Central memory CD8-positive, alpha-beta T cell (primary cell): ENCODE results near the gene GBX1.

Experiments
- ATAC-seq: fragments of 150-1000 bp; cut with Tn5 transposase; replicated peaks from 2 replicates; pipeline ENCODE4 v1.10.0; 2022; ENCODE audit warnings: mild to moderate bottlenecking, moderate FRiP score, moderate number of reproducible peaks; ENCODE audit not compliant: poor library complexity, severe bottlenecking; ENCODE audit errors: extremely low read depth
- DNase-seq, 2 donors: peaks; one replicate each; pipeline ENCODE4 v3.0.0; 2021; ENCODE audit warnings: low spot score in 2 of 2
- H3K27ac Mint-ChIP-seq: one replicate; pipeline ENCODE4 v1.8.0; 2022; ENCODE audit warnings: low read depth, mild to moderate bottlenecking, moderate library complexity, mixed read lengths
- H3K27me3 Mint-ChIP-seq: one replicate; pipeline ENCODE4 v1.8.0; 2022; ENCODE audit warnings: mixed read lengths
- H3K36me3 Mint-ChIP-seq: one replicate; pipeline ENCODE4 v1.8.0; 2022; ENCODE audit warnings: mild to moderate bottlenecking, moderate library complexity, mixed read lengths; ENCODE audit not compliant: insufficient read depth
- H3K4me1 Mint-ChIP-seq: one replicate; pipeline ENCODE4 v1.8.0; 2022; ENCODE audit warnings: mixed read lengths
- H3K4me3 Mint-ChIP-seq: one replicate; pipeline ENCODE4 v1.8.0; 2022; ENCODE audit warnings: mild to moderate bottlenecking, moderate library complexity, mixed read lengths
- H3K9me3 Mint-ChIP-seq: one replicate; pipeline ENCODE4 v1.8.0; 2022; ENCODE audit warnings: mixed read lengths

Gene GBX1

GRCh38 chr7:151130741-151131157 is 36.7 kb downstream of the GBX1 start:
- H3K4me3 Mint-ChIP-seq = no peak overlapping the region
- no peaks in the 10 kb centered on the region for H3K9me3 Mint-ChIP-seq
- H3K27me3 Mint-ChIP-seq = no peaks in the 10 kb centered on the region
- no peaks in the 10 kb centered on the region for H3K36me3 Mint-ChIP-seq
- DNase-seq (no peak), ATAC-seq (no peak)
- H3K27ac Mint-ChIP-seq = no peak overlapping the region
- H3K4me1 Mint-ChIP-seq = no peaks in the 10 kb centered on the region

GRCh38 chr7:151129960-151130591 is 37.4 kb downstream of the GBX1 start:
- Mint-ChIP-seq H3K4me1 (no peaks in the 10 kb centered on the region), H3K27me3 (no peaks in the 10 kb centered on the region), H3K36me3 (no peaks in the 10 kb centered on the region), H3K27ac (no peak overlapping the region), H3K4me3 (no peak overlapping the region), H3K9me3 (no peaks in the 10 kb centered on the region)
- no peak for ATAC-seq
- DNase-seq = no peak

GRCh38 chr7:151129117-151129959 is 38.2 kb downstream of the GBX1 start:
- no peaks in the 10 kb centered on the region for H3K4me1 Mint-ChIP-seq
- H3K4me3 Mint-ChIP-seq = no peak overlapping the region
- H3K9me3 Mint-ChIP-seq = no peaks in the 10 kb centered on the region
- no peaks in the 10 kb centered on the region for H3K36me3 Mint-ChIP-seq
- H3K27me3 Mint-ChIP-seq = no peaks in the 10 kb centered on the region
- DNase-seq (no peak), ATAC-seq (no peak)
- H3K27ac Mint-ChIP-seq = no peak overlapping the region

- H3K4me3 Mint-ChIP-seq = no peak overlapping the region
- no peaks in the 10 kb centered on the region for H3K27me3 Mint-ChIP-seq
- no peak overlapping the region for H3K27ac Mint-ChIP-seq
- H3K9me3 Mint-ChIP-seq = no peaks in the 10 kb centered on the region
- ATAC-seq (no peak), DNase-seq (no peak)
- peaks cover under 1% of the 10 kb centered on the region for H3K36me3 Mint-ChIP-seq
- H3K4me1 Mint-ChIP-seq = peaks cover 5% of the 10 kb centered on the region
These were observed 38.8 kb downstream of the GBX1 start for GRCh38 chr7:151128716-151129115.

GRCh38 chr7:151128144-151128543 is 39.4 kb downstream of the GBX1 start:
- peaks cover 9% of the 10 kb centered on the region for H3K4me1 Mint-ChIP-seq
- H3K4me3 Mint-ChIP-seq = no peak overlapping the region
- H3K9me3 Mint-ChIP-seq = no peaks in the 10 kb centered on the region
- no peaks in the 10 kb centered on the region for H3K27me3 Mint-ChIP-seq
- DNase-seq (no peak), ATAC-seq (no peak)
- H3K36me3 Mint-ChIP-seq = peaks cover 5% of the 10 kb centered on the region
- H3K27ac Mint-ChIP-seq = no peak overlapping the region

GRCh38 chr7:151126491-151127137 is 40.9 kb downstream of the GBX1 start:
- ATAC-seq (no peak), DNase-seq (no peak)
- Mint-ChIP-seq H3K4me3 (no peak overlapping the region), H3K27ac (no peak overlapping the region), H3K4me1 (peaks cover 9% of the 10 kb centered on the region), H3K9me3 (no peaks in the 10 kb centered on the region), H3K27me3 (no peaks in the 10 kb centered on the region), H3K36me3 (peaks cover 6% of the 10 kb centered on the region)

GRCh38 chr7:151125846-151126481 is 41.5 kb downstream of the GBX1 start:
- ATAC-seq (no peak), DNase-seq (no peak)
- Mint-ChIP-seq H3K27me3 (no peaks in the 10 kb centered on the region), H3K36me3 (peaks cover 8% of the 10 kb centered on the region), H3K4me3 (no peak overlapping the region), H3K9me3 (no peaks in the 10 kb centered on the region), H3K4me1 (peaks cover 9% of the 10 kb centered on the region), H3K27ac (no peak overlapping the region)

- Mint-ChIP-seq H3K27ac (no peak overlapping the region), H3K4me3 (no peak overlapping the region), H3K4me1 (peaks cover 9% of the 10 kb centered on the region)
These were observed 42.0 kb downstream of the GBX1 start for GRCh38 chr7:151125470-151125845.

GRCh38 chr7:151124899-151125399 is 42.5 kb downstream of the GBX1 start:
- H3K27ac Mint-ChIP-seq = no peak overlapping the region
- DNase-seq = no peak
- no peak overlapping the region for H3K4me3 Mint-ChIP-seq
- H3K9me3 Mint-ChIP-seq = no peaks in the 10 kb centered on the region
- H3K4me1 Mint-ChIP-seq = peaks cover 9% of the 10 kb centered on the region
- no peaks in the 10 kb centered on the region for H3K27me3 Mint-ChIP-seq
- peaks cover 8% of the 10 kb centered on the region for H3K36me3 Mint-ChIP-seq
- no peak for ATAC-seq

More at GRCh38 chr7:151125470-151125845, 42.0 kb downstream of the GBX1 start:
- H3K9me3 Mint-ChIP-seq = no peaks in the 10 kb centered on the region
- H3K27me3 Mint-ChIP-seq = no peaks in the 10 kb centered on the region
- H3K36me3 Mint-ChIP-seq = peaks cover 8% of the 10 kb centered on the region
- ATAC-seq (no peak), DNase-seq (no peak)

GRCh38 chr7:151124481-151124880 is 43.0 kb downstream of the GBX1 start:
- Mint-ChIP-seq H3K4me1 (peaks cover 9% of the 10 kb centered on the region), H3K27ac (no peak overlapping the region), H3K9me3 (no peaks in the 10 kb centered on the region), H3K27me3 (no peaks in the 10 kb centered on the region), H3K36me3 (peaks cover 11% of the 10 kb centered on the region), H3K4me3 (no peak overlapping the region)
- ATAC-seq (no peak), DNase-seq (no peak)

GRCh38 chr7:151123822-151124464 is 43.6 kb downstream of the GBX1 start:
- Mint-ChIP-seq H3K4me1 (peaks cover 9% of the 10 kb centered on the region), H3K36me3 (peaks cover 11% of the 10 kb centered on the region), H3K9me3 (no peaks in the 10 kb centered on the region), H3K27ac (no peak overlapping the region), H3K27me3 (no peaks in the 10 kb centered on the region), H3K4me3 (no peak overlapping the region)
- ATAC-seq (peak; percentile 93), DNase-seq (peak; percentile 71 to 85)
